C4-2B (cell line): ENCODE measurements around the gene PRKCB.

Experiments
- H3K27ac ChIP-seq: fragments of 450-650 bp; 2 replicates; pipeline ENCODE4 v1.5.1; 2017
- CTCF ChIP-seq: fragments of 450-650 bp; conservative IDR thresholded peaks from 2 replicates; pipeline ENCODE4 v1.5.1; 2017; ENCODE audit warnings: mild to moderate bottlenecking
- ZFX ChIP-seq: fragments of 450-650 bp; IDR thresholded peaks from 2 replicates; pipeline ENCODE4 v1.6.1; 2017

PRKCB gene

GRCh38 chr16:24049113-24049512 is 213.3 kb downstream of the PRKCB start:
- TF ChIP-seq CTCF = no peak
- TF ChIP-seq ZFX = no peak
- H3K27ac ChIP-seq = no peak overlapping the region

- TF ChIP-seq ZFX (no peak), CTCF (no peak)
- H3K27ac ChIP-seq = no peak overlapping the region
Measured at GRCh38 chr16:24051125-24051524, 215.3 kb downstream of the PRKCB start.

GRCh38 chr16:24052329-24053098 is 216.7 kb downstream of the PRKCB start:
- no peak for TF ChIP-seq ZFX
- TF ChIP-seq CTCF = no peak
- H3K27ac ChIP-seq = no peak overlapping the region

- H3K27ac ChIP-seq = no peak overlapping the region
- no peak for TF ChIP-seq ZFX
- TF ChIP-seq CTCF = no peak
Measured at GRCh38 chr16:24053099-24053946, 217.5 kb downstream of the PRKCB start.

- TF ChIP-seq ZFX = no peak
- no peak for TF ChIP-seq CTCF
- no peak overlapping the region for H3K27ac ChIP-seq
Measured at GRCh38 chr16:24054741-24055491, 219.1 kb downstream of the PRKCB start.

- no peak for TF ChIP-seq CTCF
- TF ChIP-seq ZFX = no peak
Measured at GRCh38 chr16:24062270-24062817, 226.6 kb downstream of the PRKCB start.

More at GRCh38 chr16:24062270-24062817, 226.6 kb downstream of the PRKCB start:
- H3K27ac ChIP-seq = no peak overlapping the region
